NB4 (cell line): ENCODE results near the gene IKBIP.

Source experiments
- CTCF ChIP-seq: IDR thresholded peaks from one replicate; pipeline ENCODE4 v1.5.1; 2012; ENCODE audit warnings: low read depth, low read length
- MAX ChIP-seq: IDR thresholded peaks from 2 replicates; pipeline ENCODE4 v1.6.1; 2011; ENCODE audit warnings: low read depth, low read length
- MYC ChIP-seq: IDR thresholded peaks from 2 replicates; pipeline ENCODE4 v1.6.1; 2011; ENCODE audit warnings: low read depth, low read length
- POLR2A ChIP-seq: IDR thresholded peaks from 2 replicates; pipeline ENCODE4 v1.6.1; 2011; ENCODE audit warnings: mild to moderate bottlenecking; ENCODE audit not compliant: insufficient read length; ENCODE audit errors: extremely low read depth

GRCh38 chr12:98644712-98645571, at the start of gene IKBIP, which contains the start of gene APAF1:
- peak; percentile 60 for TF ChIP-seq MYC
- no peak for TF ChIP-seq CTCF
- TF ChIP-seq MAX = peak; percentile 40; the same call in 1 of the 2 replicates
- peak; percentile 61 for TF ChIP-seq POLR2A
